Smooth muscle cell (in vitro differentiated cells): Measurements from ENCODE around the gene PDE10A. TPM values are rescaled to one million over a fixed set of nuclear protein-coding genes. Genes with fewer than 3 reads are reported as not detected.

Experiments used
- DNase-seq: peaks from one replicate; lab custom pipeline; 2025; ENCODE audit not compliant: unreplicated experiment; lab: John Stamatoyannopoulos, UW
- H2AFZ ChIP-seq: fragments of 200-600 bp; sonication (generic); 2 replicates; pipeline ENCODE4 v1.6.0; 2016; ENCODE audit warnings: antibody characterized with exemption, low read depth, mild to moderate bottlenecking
- H3F3A ChIP-seq: fragments of 200-600 bp; sonication (generic); 2 replicates; pipeline ENCODE4 v1.6.0; 2017; ENCODE audit warnings: antibody characterized with exemption, low read depth
- H3K27ac ChIP-seq: fragments of 200-600 bp; sonication (generic); 2 replicates; pipeline ENCODE4 v1.5.1; 2016; ENCODE audit warnings: low read depth, mild to moderate bottlenecking
- H3K27me3 ChIP-seq: fragments of 200-600 bp; sonication (generic); 2 replicates; pipeline ENCODE4 v1.6.1; 2016; ENCODE audit warnings: low read depth, mild to moderate bottlenecking
- H3K36me3 ChIP-seq: fragments of 200-600 bp; sonication (generic); 2 replicates; pipeline ENCODE4 v1.5.1; 2016; ENCODE audit warnings: low read depth
- H3K4me1 ChIP-seq: fragments of 200-600 bp; sonication (generic); 2 replicates; pipeline ENCODE4 v1.5.1; 2016; ENCODE audit warnings: low read depth
- H3K4me2 ChIP-seq: fragments of 200-600 bp; sonication (generic); 2 replicates; pipeline ENCODE4 v1.6.0; 2016; ENCODE audit warnings: mild to moderate bottlenecking
- H3K4me3 ChIP-seq: fragments of 200-600 bp; sonication (generic); 2 replicates; pipeline ENCODE4 v1.5.1; 2016; ENCODE audit warnings: mild to moderate bottlenecking
- H3K79me2 ChIP-seq: fragments of 200-600 bp; sonication (generic); 2 replicates; pipeline ENCODE4 v1.6.0; 2016; ENCODE audit warnings: low read depth, mild to moderate bottlenecking
- H3K9ac ChIP-seq: fragments of 200-600 bp; sonication (generic); 2 replicates; pipeline ENCODE4 v1.6.0; 2016; ENCODE audit warnings: low read depth
- H3K9me3 ChIP-seq: fragments of 200-600 bp; sonication (generic); replicated peaks from 2 replicates; pipeline ENCODE4 v1.5.1; 2016; ENCODE audit warnings: low read depth
- H4K20me1 ChIP-seq: fragments of 200-600 bp; sonication (generic); 2 replicates; pipeline ENCODE4 v1.6.0; 2016; ENCODE audit warnings: low read depth
- CTCF ChIP-seq: fragments of 200-600 bp; sonication (generic); IDR thresholded peaks from 2 replicates; pipeline ENCODE4 v1.5.1; 2017; ENCODE audit warnings: borderline replicate concordance, mild to moderate bottlenecking, antibody characterized with exemption; ENCODE audit not compliant: insufficient read depth, poor library complexity, severe bottlenecking
- WGBS: methylation state at CpG from one replicate; pipeline ENCODE4 v1.1.7; 2016; ENCODE audit warnings: low lambda C conversion rate; 5-methylcytosine and 5-hydroxymethylcytosine counted together
- polyA plus RNA-seq: library from polyadenylated mRNA; unstranded; fragments of >200 nt; fragmentation: Nextera tagmentation; extraction: Ambion mirVana; gene quantifications from 2 replicates; pipeline ENCODE4 v1.2.1, GENCODE V29; 2016
- total RNA-seq: library from RNA; depleted of rRNA; stranded (reverse); fragments of >200 nt; gene quantifications from 2 replicates; pipeline ENCODE4 v1.2.3, GENCODE V29; 2014

Gene PDE10A
- total and polyA plus RNA-seq, 2 experiments from 2014 or later = 2.0 to 5.6 TPM

- Histone ChIP-seq H3K4me2 (no peak overlapping the region), H4K20me1 (no peaks in the 10 kb centered on the region), H3K4me3 (no peak overlapping the region), H2AFZ (no peak overlapping the region), H3K27me3 (no peaks in the 10 kb centered on the region), H3K9me3 (no peaks in the 10 kb centered on the region), H3K36me3 (no peaks in the 10 kb centered on the region), H3K9ac (no peak overlapping the region), H3K4me1 (no peaks in the 10 kb centered on the region), H3F3A (no peaks in the 10 kb centered on the region), H3K79me2 (no peaks in the 10 kb centered on the region), H3K27ac (no peak overlapping the region)
- DNase-seq = no peak
- no peak for TF ChIP-seq CTCF
- 90% methylated on average over 4 of the region's 4 CpGs for WGBS
Measured at GRCh38 chr6:165497472-165497871, 165.6 kb downstream of the PDE10A start.

- H2AFZ ChIP-seq = no peak overlapping the region
- H3K4me2 ChIP-seq = no peak overlapping the region
- no peaks in the 10 kb centered on the region for H3K79me2 ChIP-seq
- 86% methylated on average over 9 of the region's 9 CpGs for WGBS
- TF ChIP-seq CTCF = no peak
- H3K27ac ChIP-seq = no peak overlapping the region
- no peak overlapping the region for H3K9ac ChIP-seq
- H3K4me3 ChIP-seq = no peak overlapping the region
- no peaks in the 10 kb centered on the region for H3K4me1 ChIP-seq
- H3K9me3 ChIP-seq = no peaks in the 10 kb centered on the region
- no peaks in the 10 kb centered on the region for H3K36me3 ChIP-seq
- H3K27me3 ChIP-seq = no peaks in the 10 kb centered on the region
- no peaks in the 10 kb centered on the region for H3F3A ChIP-seq
- no peaks in the 10 kb centered on the region for H4K20me1 ChIP-seq
- no peak for DNase-seq
Measured at GRCh38 chr6:165488624-165489295, 174.3 kb downstream of the PDE10A start.

DNA sequence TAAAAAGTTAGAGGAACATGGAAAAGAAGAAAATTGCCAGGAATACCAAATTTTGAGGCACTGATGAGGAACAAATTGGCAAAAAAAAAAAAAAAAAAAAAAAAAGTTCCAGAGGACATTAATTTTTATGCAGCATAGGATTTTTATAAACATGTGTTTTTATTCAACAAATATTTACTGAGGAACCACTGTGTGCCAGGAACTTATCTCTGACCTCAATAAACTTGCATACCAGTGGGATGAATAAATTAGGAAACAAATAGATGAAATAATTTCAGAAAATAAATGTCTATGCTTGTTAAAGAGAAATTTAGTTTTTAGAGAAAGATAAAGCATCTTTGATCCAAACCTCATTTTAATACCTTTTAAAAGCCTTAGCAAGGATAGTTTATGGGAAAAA is 175.1 kb downstream of the PDE10A start:
- H3K4me3 ChIP-seq = no peak overlapping the region
- no peaks in the 10 kb centered on the region for H3F3A ChIP-seq
- no peak for TF ChIP-seq CTCF
- H3K79me2 ChIP-seq = no peaks in the 10 kb centered on the region
- no peak overlapping the region for H3K27ac ChIP-seq
- H4K20me1 ChIP-seq = no peaks in the 10 kb centered on the region
- H3K36me3 ChIP-seq = no peaks in the 10 kb centered on the region
- no peaks in the 10 kb centered on the region for H3K9me3 ChIP-seq
- no peak overlapping the region for H3K4me2 ChIP-seq
- H3K9ac ChIP-seq = no peak overlapping the region
- no peaks in the 10 kb centered on the region for H3K27me3 ChIP-seq
- DNase-seq = no peak
- no peak overlapping the region for H2AFZ ChIP-seq
- no peaks in the 10 kb centered on the region for H3K4me1 ChIP-seq

- 86% methylated on average over 4 of the region's 4 CpGs for WGBS
- no peaks in the 10 kb centered on the region for H3K9me3 ChIP-seq
- H3F3A ChIP-seq = no peaks in the 10 kb centered on the region
- no peak overlapping the region for H3K4me3 ChIP-seq
- no peaks in the 10 kb centered on the region for H3K4me1 ChIP-seq
- no peak overlapping the region for H2AFZ ChIP-seq
- no peaks in the 10 kb centered on the region for H3K27me3 ChIP-seq
- no peak overlapping the region for H3K4me2 ChIP-seq
- no peaks in the 10 kb centered on the region for H4K20me1 ChIP-seq
- no peak for DNase-seq
- H3K79me2 ChIP-seq = no peaks in the 10 kb centered on the region
- no peaks in the 10 kb centered on the region for H3K36me3 ChIP-seq
- H3K27ac ChIP-seq = no peak overlapping the region
- no peak for TF ChIP-seq CTCF
- no peak overlapping the region for H3K9ac ChIP-seq
Measured at GRCh38 chr6:165487347-165487746, 175.7 kb downstream of the PDE10A start.
